HEK293 (cell line): Measurements from ENCODE around the gene SKIC3.
A peak's percentile ranks its signal among the peaks of the same experiment; 100 is the strongest.

Experiments
- CTCF ChIA-PET: fragments of 350-600 bp; formaldehyde crosslinking; extraction: SDS; loops from one replicate; lab custom pipeline; 2021; ENCODE audit warnings: antibody characterized with exemption; lab: Yijun Ruan, JAX
- POLR2A ChIA-PET: fragments of 300-600 bp; formaldehyde crosslinking; extraction: SDS; loops from one replicate; lab custom pipeline; 2020; ENCODE audit warnings: antibody characterized with exemption, inconsistent platforms; lab: Yijun Ruan, JAX
- H3K27ac ChIP-seq: fragments of 200-500 bp; sonication (Bioruptor generic); 2 replicates; pipeline ENCODE4 v1.5.1; 2014; ENCODE audit warnings: low read depth, low read length, control low read depth, inconsistent platforms; ENCODE audit errors: extremely low read depth
- H3K36me3 ChIP-seq, 2 experiments: fragments of 200-500 bp in 1 of 2; sonication (Bioruptor generic) in 1 of 2; 1 replicate in 1 of 2; 2 replicates in 1 of 2; pipeline ENCODE4 v1.5.1; 2014 to 2017; ENCODE audit warnings: inconsistent platforms in 2 of 2, low read length in 2 of 2; ENCODE audit not compliant: control insufficient read depth in 2 of 2, insufficient read depth in 1 of 2
- H3K4me1 ChIP-seq: fragments of 200-500 bp; sonication (Bioruptor generic); 2 replicates; pipeline ENCODE4 v1.5.1; 2014; ENCODE audit warnings: mild to moderate bottlenecking, low read length, inconsistent platforms; ENCODE audit not compliant: control insufficient read depth, insufficient read depth
- H3K4me3 ChIP-seq: 2 replicates; pipeline ENCODE4 v1.5.1; 2011; ENCODE audit warnings: low read depth, mild to moderate bottlenecking, control low read depth, low read length, moderate library complexity
- H3K9me3 ChIP-seq: fragments of 200-500 bp; sonication (Bioruptor generic); 2 replicates; pipeline ENCODE4 v1.5.1; 2014; ENCODE audit warnings: low read depth, low read length, inconsistent platforms; ENCODE audit not compliant: control insufficient read depth, insufficient read depth
- EGR2 ChIP-seq: fragments of 450-650 bp; formaldehyde crosslinking; IDR thresholded peaks from 2 replicates; pipeline ENCODE4 v1.5.1; 2016; ENCODE audit warnings: low read depth, missing biosample characterization, missing genetic modification characterization
- HOXD13 ChIP-seq: sonication (generic); formaldehyde crosslinking; IDR thresholded peaks from 2 replicates; pipeline ENCODE4 v1.8.0; 2022; ENCODE audit warnings: missing genetic modification reagents, borderline replicate concordance
- KLF1 ChIP-seq: fragments of 450-650 bp; formaldehyde crosslinking; IDR thresholded peaks from 2 replicates; pipeline ENCODE4 v1.5.1; 2016; ENCODE audit warnings: missing biosample characterization, missing genetic modification characterization
- KLF10 ChIP-seq: fragments of 450-650 bp; IDR thresholded peaks from 2 replicates; pipeline ENCODE4 v1.5.1; 2018; ENCODE audit warnings: missing biosample characterization, mild to moderate bottlenecking, missing genetic modification characterization
- OSR2 ChIP-seq: fragments of 450-650 bp; formaldehyde crosslinking; IDR thresholded peaks from 2 replicates; pipeline ENCODE4 v1.5.1; 2016; ENCODE audit warnings: missing biosample characterization, missing genetic modification characterization
- REPIN1 ChIP-seq: fragments of 450-650 bp; formaldehyde crosslinking; IDR thresholded peaks from 2 replicates; pipeline ENCODE4 v1.5.1; 2017; ENCODE audit warnings: missing biosample characterization, missing genetic modification characterization, low read depth
- SCRT1 ChIP-seq: fragments of 450-650 bp; formaldehyde crosslinking; IDR thresholded peaks from 2 replicates; pipeline ENCODE4 v1.5.1; 2016; ENCODE audit warnings: missing biosample characterization, missing genetic modification characterization, borderline replicate concordance
- SCRT2 ChIP-seq: fragments of 450-650 bp; formaldehyde crosslinking; IDR thresholded peaks from 2 replicates; pipeline ENCODE4 v1.5.1; 2016; ENCODE audit warnings: missing biosample characterization, missing genetic modification characterization
- SP7 ChIP-seq: fragments of 450-650 bp; formaldehyde crosslinking; IDR thresholded peaks from 2 replicates; pipeline ENCODE4 v1.5.1; 2016; ENCODE audit warnings: missing biosample characterization, missing genetic modification characterization
- WT1 ChIP-seq: fragments of 450-650 bp; formaldehyde crosslinking; IDR thresholded peaks from 2 replicates; pipeline ENCODE4 v1.5.1; 2016; ENCODE audit warnings: missing biosample characterization, missing genetic modification characterization
- ZFHX2 ChIP-seq: fragments of 450-650 bp; formaldehyde crosslinking; conservative IDR thresholded peaks from 2 replicates; pipeline ENCODE4 v1.5.1; 2016; ENCODE audit warnings: missing biosample characterization, missing genetic modification characterization
- ZFP41 ChIP-seq: fragments of 450-650 bp; formaldehyde crosslinking; IDR thresholded peaks from 2 replicates; pipeline ENCODE4 v1.5.1; 2016; ENCODE audit warnings: missing biosample characterization, missing genetic modification characterization, borderline replicate concordance
- ZNF10 ChIP-seq: fragments of 450-650 bp; formaldehyde crosslinking; IDR thresholded peaks from 2 replicates; pipeline ENCODE4 v1.5.1; 2017; ENCODE audit warnings: missing biosample characterization, missing genetic modification characterization
- ZNF335 ChIP-seq: fragments of 450-650 bp; formaldehyde crosslinking; conservative IDR thresholded peaks from 2 replicates; pipeline ENCODE4 v1.5.1; 2016; ENCODE audit warnings: missing biosample characterization, missing genetic modification characterization
- ZNF366 ChIP-seq: fragments of 450-650 bp; formaldehyde crosslinking; conservative IDR thresholded peaks from 2 replicates; pipeline ENCODE4 v1.5.1; 2016; ENCODE audit warnings: missing biosample characterization, missing genetic modification characterization
- ZNF394 ChIP-seq: fragments of 450-650 bp; formaldehyde crosslinking; IDR thresholded peaks from 2 replicates; pipeline ENCODE4 v1.5.1; 2016; ENCODE audit warnings: missing biosample characterization, missing genetic modification characterization, mild to moderate bottlenecking, moderate library complexity, borderline replicate concordance
- ZNF404 ChIP-seq: fragments of 450-650 bp; formaldehyde crosslinking; IDR thresholded peaks from 2 replicates; pipeline ENCODE4 v1.5.1; 2017; ENCODE audit warnings: missing biosample characterization, missing genetic modification characterization
- ZNF423 ChIP-seq: fragments of 450-650 bp; formaldehyde crosslinking; IDR thresholded peaks from 2 replicates; pipeline ENCODE4 v1.5.1; 2016; ENCODE audit warnings: missing biosample characterization, missing genetic modification characterization
- ZNF561 ChIP-seq: fragments of 450-650 bp; IDR thresholded peaks from 2 replicates; pipeline ENCODE4 v1.5.1; 2018; ENCODE audit warnings: missing biosample characterization, missing genetic modification characterization, borderline replicate concordance
- ZNF596 ChIP-seq: fragments of 450-650 bp; IDR thresholded peaks from 2 replicates; pipeline ENCODE4 v1.5.0; 2018; ENCODE audit warnings: missing biosample characterization, mild to moderate bottlenecking, missing genetic modification characterization, moderate library complexity
- ZNF600 ChIP-seq: fragments of 450-650 bp; formaldehyde crosslinking; IDR thresholded peaks from 2 replicates; pipeline ENCODE4 v1.5.1; 2016; ENCODE audit warnings: missing biosample characterization, missing genetic modification characterization
- ZNF658 ChIP-seq: fragments of 450-650 bp; formaldehyde crosslinking; IDR thresholded peaks from 2 replicates; pipeline ENCODE4; 2016; ENCODE audit warnings: missing biosample characterization, missing genetic modification characterization
- ZNF660 ChIP-seq: fragments of 450-650 bp; IDR thresholded peaks from 2 replicates; pipeline ENCODE4 v1.5.1; 2018; ENCODE audit warnings: missing biosample characterization, mild to moderate bottlenecking, missing genetic modification characterization
- TF ChIP-seq, protein P1 (sequence below): fragments of 450-650 bp; formaldehyde crosslinking; IDR thresholded peaks from 2 replicates; pipeline ENCODE4 v1.5.1; 2017; ENCODE audit warnings: missing biosample characterization, missing genetic modification characterization
- TF ChIP-seq, protein P2 (sequence below): fragments of 450-650 bp; formaldehyde crosslinking; IDR thresholded peaks from 2 replicates; pipeline ENCODE4 v1.5.1; 2016; ENCODE audit warnings: missing biosample characterization, missing genetic modification characterization
- TF ChIP-seq, protein P3 (sequence below): fragments of 450-650 bp; formaldehyde crosslinking; IDR thresholded peaks from 2 replicates; pipeline ENCODE4 v1.5.1; 2016; ENCODE audit warnings: missing biosample characterization, missing genetic modification characterization
- TF ChIP-seq, protein P4 (sequence below): fragments of 450-650 bp; formaldehyde crosslinking; IDR thresholded peaks from 2 replicates; pipeline ENCODE4 v1.5.1; 2017; ENCODE audit warnings: missing biosample characterization, missing genetic modification characterization
- TF ChIP-seq, protein P5 (sequence below): fragments of 450-650 bp; formaldehyde crosslinking; IDR thresholded peaks from 2 replicates; pipeline ENCODE4 v1.5.1; 2016; ENCODE audit warnings: missing biosample characterization, missing genetic modification characterization

SKIC3 gene

DNA sequence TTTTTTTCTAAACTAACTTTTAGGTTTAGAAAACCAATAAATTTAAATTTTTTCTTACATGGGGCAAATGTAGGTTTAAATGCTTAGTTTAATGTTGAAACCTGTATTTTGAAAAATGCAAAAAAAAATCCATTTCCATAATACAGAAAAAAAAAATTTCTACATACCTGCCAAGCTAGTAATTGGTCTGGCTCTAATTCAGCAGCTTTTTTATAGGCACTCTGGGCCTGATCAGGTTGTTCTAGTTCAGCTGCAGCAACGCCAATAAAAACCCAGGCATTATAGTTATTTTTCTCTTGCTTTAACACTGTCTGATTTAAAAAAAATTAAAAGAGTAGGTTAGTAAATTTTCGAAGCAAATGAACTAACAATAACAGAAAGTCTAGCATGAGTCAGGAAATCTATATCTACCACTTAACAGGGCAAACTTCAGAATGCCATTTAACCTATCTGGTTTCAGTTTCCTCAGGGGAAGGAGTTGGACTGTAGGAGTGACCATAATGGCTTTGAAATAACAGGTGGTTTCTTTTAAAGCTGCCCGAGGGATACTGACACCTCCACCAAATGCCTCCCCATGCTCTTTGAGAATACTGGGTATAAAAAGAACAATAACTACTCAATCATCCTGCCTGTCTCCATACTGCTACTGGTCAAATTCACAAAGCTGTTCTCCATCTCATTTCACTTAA is 11.6 kb downstream of the SKIC3 start:
- Histone ChIP-seq H3K4me1 (0 out of 2 replicates have a peak, but pooled peaks cover 2% of the 10 kb centered on the region), H3K27ac (no peak overlapping the region), H3K4me3 (no peak overlapping the region), H3K9me3 (no peaks in the 10 kb centered on the region), H3K36me3 (peaks cover 53 to 74% of the 10 kb centered on the region in 2 experiments)
- ChIA-PET CTCF (no interaction called here), POLR2A (no interaction called here)
- TF ChIP-seq, protein P1, sequence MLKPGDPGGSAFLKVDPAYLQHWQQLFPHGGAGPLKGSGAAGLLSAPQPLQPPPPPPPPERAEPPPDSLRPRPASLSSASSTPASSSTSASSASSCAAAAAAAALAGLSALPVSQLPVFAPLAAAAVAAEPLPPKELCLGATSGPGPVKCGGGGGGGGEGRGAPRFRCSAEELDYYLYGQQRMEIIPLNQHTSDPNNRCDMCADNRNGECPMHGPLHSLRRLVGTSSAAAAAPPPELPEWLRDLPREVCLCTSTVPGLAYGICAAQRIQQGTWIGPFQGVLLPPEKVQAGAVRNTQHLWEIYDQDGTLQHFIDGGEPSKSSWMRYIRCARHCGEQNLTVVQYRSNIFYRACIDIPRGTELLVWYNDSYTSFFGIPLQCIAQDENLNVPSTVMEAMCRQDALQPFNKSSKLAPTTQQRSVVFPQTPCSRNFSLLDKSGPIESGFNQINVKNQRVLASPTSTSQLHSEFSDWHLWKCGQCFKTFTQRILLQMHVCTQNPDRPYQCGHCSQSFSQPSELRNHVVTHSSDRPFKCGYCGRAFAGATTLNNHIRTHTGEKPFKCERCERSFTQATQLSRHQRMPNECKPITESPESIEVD (tag by site-specific recombination): peak; percentile 97
- TF ChIP-seq SCRT2 (tag by site-specific recombination) (peak; percentile 83), SP7 (tag by site-specific recombination) (peak; percentile 76), ZNF596 (tag by site-specific recombination) (no peak), ZFP41 (tag by site-specific recombination) (no peak), HOXD13 (no peak), KLF1 (no peak), ZFHX2 (0 out of 2 replicates have a peak, but pooled peaks have one; percentile 14), OSR2 (peak; percentile 68), ZNF394 (tag by site-specific recombination) (no peak), ZNF660 (tag by site-specific recombination) (no peak), ZNF658 (no peak), KLF10 (tag by site-specific recombination) (0 out of 2 replicates have a peak, but pooled peaks have one; percentile 14), ZNF600 (tag by site-specific recombination) (0 out of 2 replicates have a peak, but pooled peaks have one; percentile 22), ZNF404 (tag by site-specific recombination) (no peak), ZNF561 (tag by site-specific recombination) (no peak), REPIN1 (no peak), ZNF423 (tag by site-specific recombination) (no peak), ZNF335 (tag by site-specific recombination) (0 out of 2 replicates have a peak, but pooled peaks have one; percentile 11), EGR2 (0 out of 2 replicates have a peak, but pooled peaks have one; percentile 15), SCRT1 (tag by site-specific recombination) (0 out of 2 replicates have a peak, but pooled peaks have one; percentile 33), WT1 (tag by site-specific recombination) (peak; percentile 84; the same call in 1 of the 2 replicates), ZNF10 (tag by site-specific recombination) (peak; percentile 53; the same call in 1 of the 2 replicates), ZNF366 (tag by site-specific recombination) (0 out of 2 replicates have a peak, but pooled peaks have one; percentile 33)
- TF ChIP-seq, protein P2, sequence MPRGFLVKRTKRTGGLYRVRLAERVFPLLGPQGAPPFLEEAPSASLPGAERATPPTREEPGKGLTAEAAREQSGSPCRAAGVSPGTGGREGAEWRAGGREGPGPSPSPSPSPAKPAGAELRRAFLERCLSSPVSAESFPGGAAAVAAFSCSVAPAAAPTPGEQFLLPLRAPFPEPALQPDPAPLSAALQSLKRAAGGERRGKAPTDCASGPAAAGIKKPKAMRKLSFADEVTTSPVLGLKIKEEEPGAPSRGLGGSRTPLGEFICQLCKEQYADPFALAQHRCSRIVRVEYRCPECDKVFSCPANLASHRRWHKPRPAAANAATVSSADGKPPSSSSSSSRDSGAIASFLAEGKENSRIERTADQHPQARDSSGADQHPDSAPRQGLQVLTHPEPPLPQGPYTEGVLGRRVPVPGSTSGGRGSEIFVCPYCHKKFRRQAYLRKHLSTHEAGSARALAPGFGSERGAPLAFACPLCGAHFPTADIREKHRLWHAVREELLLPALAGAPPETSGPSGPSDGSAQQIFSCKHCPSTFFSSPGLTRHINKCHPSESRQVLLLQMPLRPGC (tag by site-specific recombination): 0 out of 2 replicates have a peak, but pooled peaks have one; percentile 18
- TF ChIP-seq, protein P3, sequence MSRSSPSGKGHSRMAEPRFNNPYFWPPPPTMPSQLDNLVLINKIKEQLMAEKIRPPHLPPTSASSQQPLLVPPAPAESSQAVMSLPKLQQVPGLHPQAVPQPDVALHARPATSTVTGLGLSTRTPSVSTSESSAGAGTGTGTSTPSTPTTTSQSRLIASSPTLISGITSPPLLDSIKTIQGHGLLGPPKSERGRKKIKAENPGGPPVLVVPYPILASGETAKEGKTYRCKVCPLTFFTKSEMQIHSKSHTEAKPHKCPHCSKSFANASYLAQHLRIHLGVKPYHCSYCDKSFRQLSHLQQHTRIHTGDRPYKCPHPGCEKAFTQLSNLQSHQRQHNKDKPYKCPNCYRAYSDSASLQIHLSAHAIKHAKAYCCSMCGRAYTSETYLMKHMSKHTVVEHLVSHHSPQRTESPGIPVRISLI (tag by site-specific recombination): 0 out of 2 replicates have a peak, but pooled peaks have one; percentile 50
- TF ChIP-seq, protein P4, sequence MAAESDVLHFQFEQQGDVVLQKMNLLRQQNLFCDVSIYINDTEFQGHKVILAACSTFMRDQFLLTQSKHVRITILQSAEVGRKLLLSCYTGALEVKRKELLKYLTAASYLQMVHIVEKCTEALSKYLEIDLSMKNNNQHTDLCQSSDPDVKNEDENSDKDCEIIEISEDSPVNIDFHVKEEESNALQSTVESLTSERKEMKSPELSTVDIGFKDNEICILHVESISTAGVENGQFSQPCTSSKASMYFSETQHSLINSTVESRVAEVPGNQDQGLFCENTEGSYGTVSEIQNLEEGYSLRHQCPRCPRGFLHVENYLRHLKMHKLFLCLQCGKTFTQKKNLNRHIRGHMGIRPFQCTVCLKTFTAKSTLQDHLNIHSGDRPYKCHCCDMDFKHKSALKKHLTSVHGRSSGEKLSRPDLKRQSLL: peak; percentile 86
- TF ChIP-seq, protein P5, sequence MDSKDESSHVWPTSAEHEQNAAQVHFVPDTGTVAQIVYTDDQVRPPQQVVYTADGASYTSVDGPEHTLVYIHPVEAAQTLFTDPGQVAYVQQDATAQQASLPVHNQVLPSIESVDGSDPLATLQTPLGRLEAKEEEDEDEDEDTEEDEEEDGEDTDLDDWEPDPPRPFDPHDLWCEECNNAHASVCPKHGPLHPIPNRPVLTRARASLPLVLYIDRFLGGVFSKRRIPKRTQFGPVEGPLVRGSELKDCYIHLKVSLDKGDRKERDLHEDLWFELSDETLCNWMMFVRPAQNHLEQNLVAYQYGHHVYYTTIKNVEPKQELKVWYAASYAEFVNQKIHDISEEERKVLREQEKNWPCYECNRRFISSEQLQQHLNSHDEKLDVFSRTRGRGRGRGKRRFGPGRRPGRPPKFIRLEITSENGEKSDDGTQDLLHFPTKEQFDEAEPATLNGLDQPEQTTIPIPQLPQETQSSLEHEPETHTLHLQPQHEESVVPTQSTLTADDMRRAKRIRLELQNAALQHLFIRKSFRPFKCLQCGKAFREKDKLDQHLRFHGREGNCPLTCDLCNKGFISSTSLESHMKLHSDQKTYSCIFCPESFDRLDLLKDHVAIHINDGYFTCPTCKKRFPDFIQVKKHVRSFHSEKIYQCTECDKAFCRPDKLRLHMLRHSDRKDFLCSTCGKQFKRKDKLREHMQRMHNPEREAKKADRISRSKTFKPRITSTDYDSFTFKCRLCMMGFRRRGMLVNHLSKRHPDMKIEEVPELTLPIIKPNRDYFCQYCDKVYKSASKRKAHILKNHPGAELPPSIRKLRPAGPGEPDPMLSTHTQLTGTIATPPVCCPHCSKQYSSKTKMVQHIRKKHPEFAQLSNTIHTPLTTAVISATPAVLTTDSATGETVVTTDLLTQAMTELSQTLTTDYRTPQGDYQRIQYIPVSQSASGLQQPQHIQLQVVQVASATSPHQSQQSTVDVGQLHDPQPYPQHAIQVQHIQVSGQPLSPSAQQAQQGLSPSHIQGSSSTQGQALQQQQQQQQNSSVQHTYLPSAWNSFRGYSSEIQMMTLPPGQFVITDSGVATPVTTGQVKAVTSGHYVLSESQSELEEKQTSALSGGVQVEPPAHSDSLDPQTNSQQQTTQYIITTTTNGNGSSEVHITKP (tag by site-specific recombination): peak; percentile 22; the same call in 1 of the 2 replicates
